T47D (cell line): ENCODE results near the gene CARD10.

ENCODE experiments used
- DNase-seq, 2 experiments: peaks; one replicate each; pipeline versions ENCODE4 v3.0.0 to v3.0.0-alpha.2; 2011 to 2012; ENCODE audit warnings: low read depth in 1 of 2, low spot score in 1 of 2
- JUND ChIP-seq: IDR thresholded peaks from 2 replicates; pipeline ENCODE4 v1.6.1; 2012; ENCODE audit warnings: low read depth
- in situ Hi-C: cut with HindIII; loops from 2 replicates; pipeline ENCODE4 v1.10.0; 2016; ENCODE audit warnings: low sequenced_read_pairs, low pct_unique_long_range_greater_than_20kb

The CARD10 gene

GRCh38 chr22:37448516-37449127 lies 70.6 kb downstream of the CARD10 start:
- in situ Hi-C loops: no loop called here
- DNase-seq: no peak

GRCh38 chr22:37445501-37445900 lies 73.7 kb downstream of the CARD10 start:
- no peak for TF ChIP-seq JUND
- in situ Hi-C loops: no loop called here
- DNase-seq: no peak

More at GRCh38 chr22:37448516-37449127, 70.6 kb downstream of the CARD10 start:
- TF ChIP-seq JUND: no peak

GRCh38 chr22:37443977-37444376 lies 75.2 kb downstream of the CARD10 start:
- DNase-seq: no peak

GRCh38 chr22:37443086-37443485 lies 76.1 kb downstream of the CARD10 start:
- TF ChIP-seq JUND: no peak
- no peak for DNase-seq
- in situ Hi-C loops: no loop called here

More at GRCh38 chr22:37443977-37444376, 75.2 kb downstream of the CARD10 start:
- TF ChIP-seq JUND: no peak
- in situ Hi-C loops: no loop called here

- peak in 1 of 2 experiments; percentile 52 for DNase-seq
- TF ChIP-seq JUND: no peak
- in situ Hi-C loops: no loop called here
Measured at GRCh38 chr22:37442537-37442936, 76.7 kb downstream of the CARD10 start.

- no peak for DNase-seq
- no peak for TF ChIP-seq JUND
- in situ Hi-C loops: no loop called here
Measured at GRCh38 chr22:37442135-37442534, 77.1 kb downstream of the CARD10 start.

GRCh38 chr22:37440875-37441274 lies 78.3 kb downstream of the CARD10 start:
- TF ChIP-seq JUND: no peak
- in situ Hi-C loops: no loop called here
- no peak for DNase-seq
